Karpas-422 (cell line): ENCODE data around the gene VAT1L. TPM values are rescaled to one million over a fixed set of nuclear protein-coding genes. Genes with fewer than 3 reads are reported as not detected.

Source experiments
- DNase-seq: peaks from one replicate; pipeline ENCODE4 v3.0.0-alpha.2; 2015
- H2AFZ ChIP-seq: fragments of 200-600 bp; sonication (generic); 2 replicates; pipeline ENCODE4 v1.6.1; 2014; ENCODE audit warnings: antibody characterized with exemption, low read length, mixed read lengths
- H3K27ac ChIP-seq: fragments of 200-600 bp; sonication (generic); 2 replicates; pipeline ENCODE4 v1.5.1; 2014; ENCODE audit warnings: mild to moderate bottlenecking, low read length, moderate library complexity
- H3K27me3 ChIP-seq: fragments of 200-600 bp; sonication (generic); 2 replicates; pipeline ENCODE4 v1.6.1; 2014; ENCODE audit warnings: low read length, mixed read lengths
- H3K36me3 ChIP-seq: fragments of 200-600 bp; sonication (generic); 2 replicates; pipeline ENCODE4 v1.6.1; 2014; ENCODE audit warnings: low read length, mixed read lengths; ENCODE audit not compliant: insufficient read depth
- H3K4me1 ChIP-seq: fragments of 200-600 bp; sonication (generic); 2 replicates; pipeline ENCODE4 v1.6.1; 2014; ENCODE audit warnings: mild to moderate bottlenecking, low read length, mixed read lengths
- H3K4me2 ChIP-seq: fragments of 200-600 bp; sonication (generic); 2 replicates; pipeline ENCODE4 v1.6.1; 2014; ENCODE audit warnings: low read length, low read depth, mild to moderate bottlenecking; ENCODE audit not compliant: poor library complexity, severe bottlenecking
- H3K4me3 ChIP-seq: fragments of 200-600 bp; sonication (generic); 2 replicates; pipeline ENCODE4 v1.5.1; 2014; ENCODE audit warnings: mild to moderate bottlenecking, antibody characterized with exemption, low read length, mixed read lengths
- H3K79me2 ChIP-seq: fragments of 200-600 bp; sonication (generic); 2 replicates; pipeline ENCODE4 v1.6.1; 2014; ENCODE audit warnings: mild to moderate bottlenecking, low read length, mixed read lengths
- H3K9ac ChIP-seq: fragments of 200-600 bp; sonication (generic); 2 replicates; pipeline ENCODE4 v1.6.0; 2014; ENCODE audit warnings: low read length
- H3K9me2 ChIP-seq: fragments of 200-600 bp; sonication (generic), shearing (Covaris generic); replicated peaks from 2 replicates; pipeline ENCODE4 v1.6.0; 2014; ENCODE audit warnings: mild to moderate bottlenecking, low read length, moderate library complexity; ENCODE audit not compliant: insufficient read depth
- H3K9me3 ChIP-seq: fragments of 300-700, 200-600 bp; sonication (generic); 2 replicates; pipeline ENCODE4 v1.6.1; 2014; ENCODE audit warnings: low read length, mixed read lengths
- H4K20me1 ChIP-seq: fragments of 200-600 bp; sonication (generic); 2 replicates; pipeline ENCODE4 v1.6.1; 2014; ENCODE audit warnings: mild to moderate bottlenecking, antibody characterized with exemption, low read length, low read depth; ENCODE audit not compliant: insufficient read depth
- total RNA-seq: library from RNA; depleted of rRNA; stranded (reverse); fragments of >200 nt; shearing (Covaris generic); gene quantifications from 2 replicates; pipeline ENCODE4 v1.2.3, GENCODE V29; 2014; ENCODE audit warnings: low replicate concordance

VAT1L gene
- total RNA-seq, 1 experiment from 2014 or later = 5.1 TPM

DNA sequence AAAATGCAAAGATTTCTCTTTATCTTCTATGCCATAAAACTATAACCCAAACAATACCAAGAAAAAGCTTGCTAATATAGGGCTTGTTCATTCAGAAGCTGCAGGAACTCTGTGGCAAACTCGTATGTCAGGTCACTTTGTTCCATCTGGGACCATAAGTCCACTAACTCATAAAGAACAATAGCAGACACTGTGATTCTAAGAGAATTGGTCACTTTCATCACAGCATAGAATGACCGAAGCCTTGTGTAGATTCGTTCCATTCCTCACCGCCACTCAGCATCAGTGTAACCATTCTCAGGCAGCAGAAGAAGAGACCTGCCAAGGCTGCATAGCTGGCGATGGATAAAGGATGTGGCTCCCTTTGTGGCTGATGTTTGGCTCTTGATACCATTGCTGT lies 30.3 kb upstream of the VAT1L start:
- Histone ChIP-seq H3K9me3 (no peaks in the 10 kb centered on the region), H4K20me1 (no peaks in the 10 kb centered on the region), H3K9me2 (no peaks in the 10 kb centered on the region), H3K9ac (no peak overlapping the region), H3K79me2 (no peaks in the 10 kb centered on the region), H3K27ac (no peak overlapping the region), H3K27me3 (no peaks in the 10 kb centered on the region), H3K4me3 (no peak overlapping the region), H3K4me1 (no peaks in the 10 kb centered on the region), H2AFZ (no peak overlapping the region), H3K4me2 (no peak overlapping the region), H3K36me3 (no peaks in the 10 kb centered on the region)
- DNase-seq = no peak

DNA sequence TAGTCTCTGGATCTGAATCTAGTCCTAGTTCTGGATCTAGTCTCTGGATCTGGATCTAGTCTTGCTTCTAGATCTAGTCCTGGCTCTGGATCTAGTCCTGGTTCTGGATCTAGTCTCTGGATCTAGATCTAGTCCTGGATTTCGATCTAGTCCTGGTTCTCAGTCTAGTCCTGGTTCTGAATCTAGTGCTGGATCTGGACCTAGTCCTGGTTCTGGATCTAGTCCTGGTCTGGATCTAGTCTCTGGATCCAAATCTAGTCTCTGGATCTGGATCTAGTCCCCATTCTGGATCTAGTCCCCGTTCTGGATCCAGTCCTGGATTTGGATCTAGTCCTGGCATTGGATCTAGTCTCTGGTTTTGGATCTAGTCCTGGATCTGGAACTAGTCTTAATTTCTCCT lies 29.9 kb upstream of the VAT1L start:
- Histone ChIP-seq H3K9me2 (no peaks in the 10 kb centered on the region), H3K79me2 (no peaks in the 10 kb centered on the region), H3K9ac (no peak overlapping the region)

DNA sequence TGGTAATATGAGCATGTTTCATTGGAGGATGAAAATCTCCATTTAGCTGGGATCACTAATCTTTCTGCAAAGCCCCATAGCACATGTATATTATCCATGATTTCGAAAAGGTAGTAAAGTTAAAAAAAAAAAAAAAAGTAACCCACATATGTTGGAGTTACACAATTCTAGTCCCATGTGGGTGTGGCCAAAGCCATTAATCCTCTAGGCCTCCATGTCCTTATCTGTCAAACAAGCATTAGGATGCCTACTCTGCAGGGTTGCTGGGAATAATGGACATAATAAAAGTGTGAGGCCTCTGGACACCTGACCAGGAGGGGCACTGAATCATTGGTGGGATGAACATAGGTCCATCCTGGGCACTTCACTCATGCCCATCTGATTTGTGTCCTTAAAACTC lies 29.2 kb upstream of the VAT1L start:
- H3K27me3 ChIP-seq = no peaks in the 10 kb centered on the region
- no peaks in the 10 kb centered on the region for H3K36me3 ChIP-seq
- H4K20me1 ChIP-seq = no peaks in the 10 kb centered on the region
- no peaks in the 10 kb centered on the region for H3K79me2 ChIP-seq
- H3K9me3 ChIP-seq = no peaks in the 10 kb centered on the region
- no peaks in the 10 kb centered on the region for H3K4me1 ChIP-seq
- no peak overlapping the region for H3K9ac ChIP-seq
- DNase-seq = no peak
- H3K4me3 ChIP-seq = no peak overlapping the region
- no peak overlapping the region for H3K4me2 ChIP-seq
- no peak overlapping the region for H3K27ac ChIP-seq
- no peaks in the 10 kb centered on the region for H3K9me2 ChIP-seq
- no peak overlapping the region for H2AFZ ChIP-seq

More for the DNA sequence above, 29.9 kb upstream of the VAT1L start:
- H3K36me3 ChIP-seq = no peaks in the 10 kb centered on the region
- DNase-seq = no peak
- H3K4me2 ChIP-seq = no peak overlapping the region
- no peak overlapping the region for H3K27ac ChIP-seq
- no peaks in the 10 kb centered on the region for H3K27me3 ChIP-seq
- H2AFZ ChIP-seq = no peak overlapping the region
- no peak overlapping the region for H3K4me3 ChIP-seq
- no peaks in the 10 kb centered on the region for H3K9me3 ChIP-seq
- H3K4me1 ChIP-seq = no peaks in the 10 kb centered on the region
- H4K20me1 ChIP-seq = no peaks in the 10 kb centered on the region

DNA sequence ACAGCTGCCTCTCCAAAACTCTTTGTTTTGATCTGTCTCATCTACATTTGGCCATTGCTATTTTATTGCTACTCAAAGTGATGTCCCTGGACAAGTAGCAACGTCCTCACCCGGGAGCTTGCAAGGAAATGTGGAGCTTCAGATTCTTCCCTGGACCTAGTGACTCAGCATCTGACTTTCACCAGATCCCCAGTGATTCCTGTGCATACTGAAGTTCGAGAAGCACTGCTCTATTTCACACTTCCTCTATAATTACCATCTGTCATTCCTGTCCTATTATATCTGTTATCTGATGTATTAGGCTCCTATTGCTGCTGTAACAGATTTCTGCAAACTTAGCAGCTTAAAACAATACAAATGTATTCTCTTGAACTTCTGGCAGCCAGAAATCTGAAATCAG lies 28.5 kb upstream of the VAT1L start:
- Histone ChIP-seq H3K9me2 (no peaks in the 10 kb centered on the region), H3K4me1 (no peaks in the 10 kb centered on the region), H3K4me2 (no peak overlapping the region), H3K9ac (no peak overlapping the region), H3K36me3 (no peaks in the 10 kb centered on the region), H3K79me2 (no peaks in the 10 kb centered on the region), H3K9me3 (no peaks in the 10 kb centered on the region), H2AFZ (no peak overlapping the region), H3K27me3 (no peaks in the 10 kb centered on the region), H3K4me3 (no peak overlapping the region), H3K27ac (no peak overlapping the region), H4K20me1 (no peaks in the 10 kb centered on the region)
- no peak for DNase-seq

DNA sequence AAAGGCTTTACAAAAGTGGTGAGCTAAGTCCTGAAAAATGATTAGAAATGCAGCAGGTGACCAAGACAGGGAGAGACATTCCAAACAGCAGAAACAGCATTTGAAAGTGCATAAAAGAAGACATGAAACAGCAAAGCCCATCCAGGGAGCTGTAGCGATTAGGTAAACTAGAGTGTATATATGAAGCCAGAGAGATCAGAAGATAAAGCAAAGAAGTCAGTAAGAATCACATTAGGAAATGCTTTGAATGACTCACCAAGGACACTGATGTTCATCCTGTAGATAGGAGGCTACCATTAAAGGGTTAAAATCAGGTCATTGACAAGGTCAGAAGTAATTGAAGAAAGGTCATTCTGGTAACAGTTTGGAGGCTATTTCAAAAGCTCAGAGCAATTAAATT lies 27.6 kb upstream of the VAT1L start:
- no peak overlapping the region for H3K9ac ChIP-seq
- no peak overlapping the region for H3K4me2 ChIP-seq
- no peaks in the 10 kb centered on the region for H3K36me3 ChIP-seq
- H3K4me1 ChIP-seq = no peaks in the 10 kb centered on the region
- H3K79me2 ChIP-seq = no peaks in the 10 kb centered on the region
- H3K4me3 ChIP-seq = no peak overlapping the region
- no peaks in the 10 kb centered on the region for H3K9me3 ChIP-seq
- DNase-seq = no peak
- no peak overlapping the region for H2AFZ ChIP-seq
- H3K27ac ChIP-seq = no peak overlapping the region
- no peaks in the 10 kb centered on the region for H3K9me2 ChIP-seq
- no peaks in the 10 kb centered on the region for H4K20me1 ChIP-seq
- no peaks in the 10 kb centered on the region for H3K27me3 ChIP-seq

DNA sequence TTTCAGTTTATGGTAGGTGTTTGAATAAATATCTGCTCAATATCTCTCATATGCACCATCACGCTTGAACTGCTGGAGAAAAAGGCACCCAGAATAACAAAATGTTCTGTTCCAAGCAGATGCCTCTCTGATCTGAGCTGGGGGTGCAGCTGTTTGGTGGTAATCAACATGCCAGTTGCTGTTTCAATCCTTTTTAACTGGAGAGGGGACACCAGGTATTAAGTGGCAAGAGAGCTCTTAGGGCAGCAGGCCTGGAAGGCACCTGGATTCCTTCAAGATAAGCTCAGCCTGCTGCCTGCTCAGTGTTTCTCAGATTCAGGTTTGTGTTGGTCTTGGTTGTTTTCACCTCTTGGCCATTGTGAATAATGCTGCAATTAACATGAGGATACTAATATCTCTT lies 27.2 kb upstream of the VAT1L start:
- no peak overlapping the region for H3K27ac ChIP-seq
- H3K9me3 ChIP-seq = no peaks in the 10 kb centered on the region
- H3K9me2 ChIP-seq = no peaks in the 10 kb centered on the region
- no peaks in the 10 kb centered on the region for H3K27me3 ChIP-seq
- no peak overlapping the region for H3K4me2 ChIP-seq
- no peak overlapping the region for H3K9ac ChIP-seq
- H4K20me1 ChIP-seq = no peaks in the 10 kb centered on the region
- no peaks in the 10 kb centered on the region for H3K79me2 ChIP-seq
- DNase-seq = no peak
- no peak overlapping the region for H3K4me3 ChIP-seq
- H3K36me3 ChIP-seq = no peaks in the 10 kb centered on the region
- no peaks in the 10 kb centered on the region for H3K4me1 ChIP-seq
- H2AFZ ChIP-seq = no peak overlapping the region

DNA sequence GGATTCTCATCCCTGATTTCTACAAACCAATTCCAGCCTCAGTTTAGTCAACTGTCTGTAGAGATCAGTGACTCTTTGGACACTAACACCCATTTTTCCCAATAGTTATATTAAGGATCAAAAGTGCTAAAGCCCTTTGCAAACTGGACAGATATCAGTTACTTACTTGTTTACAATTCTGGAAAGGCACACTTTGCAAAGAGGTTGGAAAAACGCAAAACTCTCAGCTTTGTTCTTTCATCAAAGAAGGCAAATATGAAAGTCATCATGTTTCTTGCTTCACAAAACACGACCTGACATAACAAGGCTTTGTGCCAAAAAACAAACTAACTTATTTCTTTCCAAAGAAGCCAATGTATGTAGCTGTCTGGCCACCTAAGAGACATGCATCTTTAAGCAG lies 26.1 kb upstream of the VAT1L start:
- Histone ChIP-seq H3K4me1 (no peaks in the 10 kb centered on the region), H3K27ac (no peak overlapping the region), H2AFZ (no peak overlapping the region), H3K9ac (no peak overlapping the region), H3K9me3 (no peaks in the 10 kb centered on the region), H3K27me3 (no peaks in the 10 kb centered on the region), H3K4me2 (no peak overlapping the region), H3K36me3 (no peaks in the 10 kb centered on the region), H3K9me2 (no peaks in the 10 kb centered on the region), H3K4me3 (no peak overlapping the region), H4K20me1 (no peaks in the 10 kb centered on the region), H3K79me2 (no peaks in the 10 kb centered on the region)
- DNase-seq = no peak

DNA sequence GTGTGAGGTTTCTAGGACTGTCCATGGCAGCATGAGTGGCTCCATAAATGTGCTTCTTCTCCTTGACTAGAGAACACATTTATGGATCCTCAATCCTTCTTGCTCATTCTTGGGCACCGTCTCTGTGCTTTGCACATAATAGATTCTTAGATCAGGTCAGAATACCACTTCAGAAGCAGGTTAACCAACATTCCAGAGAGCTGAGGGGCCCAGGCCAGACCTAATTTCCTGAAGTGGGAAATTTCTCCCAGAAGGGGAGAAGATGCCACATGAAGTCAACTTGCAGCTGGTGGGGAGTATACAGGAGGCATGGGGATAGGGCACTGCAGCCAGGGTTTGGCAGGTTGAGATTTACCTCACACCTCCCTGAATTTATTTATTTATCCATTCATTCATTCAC lies 24.4 kb upstream of the VAT1L start:
- Histone ChIP-seq H3K27ac (no peak overlapping the region), H3K9me3 (no peaks in the 10 kb centered on the region), H2AFZ (no peak overlapping the region), H3K9me2 (no peaks in the 10 kb centered on the region), H3K36me3 (no peaks in the 10 kb centered on the region), H3K9ac (no peak overlapping the region), H4K20me1 (no peaks in the 10 kb centered on the region), H3K4me3 (no peak overlapping the region), H3K27me3 (no peaks in the 10 kb centered on the region), H3K4me1 (no peaks in the 10 kb centered on the region), H3K4me2 (no peak overlapping the region), H3K79me2 (no peaks in the 10 kb centered on the region)
- no peak for DNase-seq

DNA sequence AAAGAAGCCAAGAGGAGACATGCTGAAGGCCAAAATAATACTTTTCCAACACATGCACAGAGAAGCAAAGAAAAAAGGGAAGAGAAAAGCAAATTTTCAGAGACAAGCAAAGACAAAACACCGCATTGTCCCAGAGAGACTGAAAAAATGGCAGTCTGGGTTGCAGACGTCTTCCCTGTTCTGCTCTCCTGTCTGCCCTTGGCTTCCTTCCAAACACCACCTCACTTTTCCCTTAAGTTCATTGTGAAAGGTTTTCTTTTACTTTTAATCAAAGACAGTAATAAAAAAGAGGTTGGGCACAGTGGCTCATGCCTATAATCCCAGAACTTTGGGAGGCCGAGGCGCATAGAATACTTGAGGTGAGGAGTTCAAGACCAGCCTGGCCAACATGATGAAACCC lies 21.2 kb upstream of the VAT1L start:
- no peak for DNase-seq
- Histone ChIP-seq H3K36me3 (no peaks in the 10 kb centered on the region), H3K27ac (no peak overlapping the region), H3K4me1 (no peaks in the 10 kb centered on the region), H3K4me2 (no peak overlapping the region), H3K4me3 (no peak overlapping the region), H3K27me3 (no peaks in the 10 kb centered on the region), H2AFZ (peak overlapping the region; percentile 6; the same call in 1 of the 2 replicates), H3K79me2 (no peaks in the 10 kb centered on the region), H4K20me1 (no peaks in the 10 kb centered on the region), H3K9me3 (no peaks in the 10 kb centered on the region), H3K9me2 (no peaks in the 10 kb centered on the region), H3K9ac (no peak overlapping the region)
